NCI-H510A treated with DMSO at 0.1 percent for 48 hours (cell line): ENCODE data around the gene UBXN7.
"Not testable (repeated sequence)": the region's sequence is repeated elsewhere in the genome, so short reads cannot be mapped to it uniquely, and the experiment has no call there.

Source experiments
- DNase-seq: peaks from one replicate; lab custom pipeline; 2025; lab: John Stamatoyannopoulos, UW

The UBXN7 gene

GRCh38 chr3:196316799-196317686 is 115.2 kb downstream of the UBXN7 start:
- DNase-seq = not testable (repeated sequence)

GRCh38 chr3:196315821-196316220 is 116.4 kb downstream of the UBXN7 start:
- DNase-seq = no peak

- DNase-seq = no peak
Measured at GRCh38 chr3:196314597-196314996, 117.6 kb downstream of the UBXN7 start.

- DNase-seq = not testable (repeated sequence)
Measured at GRCh38 chr3:196314086-196314485, 118.1 kb downstream of the UBXN7 start.

GRCh38 chr3:196302960-196303359 is 129.3 kb downstream of the UBXN7 start:
- not testable (repeated sequence) for DNase-seq

GRCh38 chr3:196302551-196302950 is 129.7 kb downstream of the UBXN7 start:
- DNase-seq = not testable (repeated sequence)

- DNase-seq = no peak
Measured at GRCh38 chr3:196298521-196298920, 133.7 kb downstream of the UBXN7 start.
